ENCODE data around the gene SFT2D2.
"Not testable (repeated sequence)": the region's sequence is repeated elsewhere in the genome, so short reads cannot be mapped to it uniquely, and the experiment has no call there.

The SFT2D2 gene

DNA sequence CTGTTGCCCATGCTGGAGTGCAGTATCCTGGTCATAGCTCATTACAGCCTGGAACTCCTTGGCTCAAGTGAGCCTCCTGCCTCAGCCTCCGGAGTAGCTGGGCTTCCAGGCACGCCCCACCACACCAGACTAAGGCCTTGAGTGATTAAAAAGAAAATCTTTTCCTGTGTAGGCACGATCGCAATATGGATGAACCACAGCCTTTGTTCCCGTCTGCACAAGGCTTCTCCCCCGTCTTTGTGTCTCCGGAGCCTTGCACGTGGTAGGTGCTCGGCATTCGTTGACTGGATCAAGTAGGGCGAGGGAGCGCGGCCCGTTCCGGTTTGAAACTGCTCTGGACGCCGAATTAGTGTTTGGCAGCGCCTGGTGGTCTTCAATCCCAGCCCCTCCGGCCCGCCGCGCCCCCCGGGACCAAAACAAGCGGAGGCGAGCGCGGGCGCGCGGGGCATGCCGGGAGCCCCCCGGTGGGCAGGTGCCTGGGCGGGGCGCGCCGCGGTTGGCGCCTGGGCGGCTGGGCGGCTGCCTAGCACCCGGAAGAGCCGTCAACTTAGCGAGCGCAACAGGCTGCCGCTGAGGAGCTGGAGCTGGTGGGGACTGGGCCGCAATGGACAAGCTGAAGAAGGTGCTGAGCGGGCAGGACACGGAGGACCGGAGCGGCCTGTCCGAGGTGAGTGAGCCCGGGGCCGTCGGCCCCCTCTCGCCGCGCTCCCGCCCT is at the start of gene SFT2D2:
Gene SFT2D2 (plus strand): TSS at position 529 of the 715 bp plus-strand sequence. CDS start 76 bp downstream, at position 605.
- DNase-seq (ENCODE audit: low spot score), result peak; percentile 91

DNA sequence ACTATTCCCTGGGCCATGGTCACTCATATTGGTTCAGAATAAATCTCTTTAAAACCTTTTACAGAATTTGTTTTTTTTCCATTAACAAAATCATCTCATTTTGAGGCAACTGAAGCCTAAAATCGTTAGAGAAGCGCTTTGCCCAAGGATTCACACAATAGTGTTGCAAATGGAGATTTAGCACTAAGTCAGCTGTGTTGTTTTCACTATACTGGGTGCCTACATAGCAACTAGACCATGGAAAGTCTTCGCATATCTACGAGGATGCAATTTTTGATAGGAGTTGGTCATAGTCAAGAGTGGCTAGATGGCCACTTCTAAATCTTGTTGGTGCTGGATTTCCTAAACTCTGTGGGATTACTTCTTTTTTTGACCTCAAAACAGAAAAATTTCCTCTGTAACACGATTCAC is 47.6 kb upstream of the SFT2D2 start:
- no peak for DNase-seq (ENCODE audit: low spot score)

DNA sequence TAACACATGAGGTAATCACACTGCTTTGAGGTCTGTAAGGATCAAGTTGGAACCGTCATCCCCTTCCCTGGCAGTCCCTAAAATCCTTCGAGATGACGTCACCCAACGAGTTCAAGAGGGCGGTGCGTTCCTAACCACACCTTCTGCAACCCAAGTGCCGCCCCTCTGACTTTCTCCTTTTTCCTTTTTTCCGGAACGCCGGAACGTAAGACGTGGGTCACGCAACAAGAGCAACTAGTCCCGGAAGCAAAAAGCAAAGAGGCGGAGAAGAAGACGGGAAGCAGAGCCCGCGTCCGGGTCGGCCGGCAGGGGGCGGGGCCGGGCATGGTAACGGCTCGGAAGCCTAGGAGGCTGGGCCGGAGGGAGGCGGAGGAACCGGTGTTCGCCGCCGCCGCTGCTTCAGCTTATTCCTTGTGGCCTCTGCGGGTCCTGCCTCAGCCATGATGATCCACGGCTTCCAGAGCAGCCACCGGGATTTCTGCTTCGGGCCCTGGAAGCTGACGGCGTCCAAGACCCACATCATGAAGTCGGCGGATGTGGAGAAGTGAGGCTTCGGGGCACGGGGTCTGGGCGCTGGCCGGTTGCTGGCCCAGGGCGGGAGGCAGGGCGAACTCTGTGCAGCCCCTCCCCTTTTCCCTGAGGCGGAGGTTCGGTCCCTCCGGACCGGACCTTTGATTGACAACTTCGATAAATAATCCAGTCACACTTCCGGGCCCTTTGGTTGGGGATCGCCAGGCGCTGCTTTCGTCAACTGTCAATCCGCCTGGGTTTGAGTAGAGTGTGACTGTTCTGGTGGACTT is 47.0 kb upstream of the SFT2D2 start, which contains the start of gene TIPRL:
Gene TIPRL (plus strand): TSS at position 325 of the 800 bp plus-strand sequence. CDS start 116 bp downstream, at position 441.
- DNase-seq (ENCODE audit: low spot score), result peak; percentile 98

DNA sequence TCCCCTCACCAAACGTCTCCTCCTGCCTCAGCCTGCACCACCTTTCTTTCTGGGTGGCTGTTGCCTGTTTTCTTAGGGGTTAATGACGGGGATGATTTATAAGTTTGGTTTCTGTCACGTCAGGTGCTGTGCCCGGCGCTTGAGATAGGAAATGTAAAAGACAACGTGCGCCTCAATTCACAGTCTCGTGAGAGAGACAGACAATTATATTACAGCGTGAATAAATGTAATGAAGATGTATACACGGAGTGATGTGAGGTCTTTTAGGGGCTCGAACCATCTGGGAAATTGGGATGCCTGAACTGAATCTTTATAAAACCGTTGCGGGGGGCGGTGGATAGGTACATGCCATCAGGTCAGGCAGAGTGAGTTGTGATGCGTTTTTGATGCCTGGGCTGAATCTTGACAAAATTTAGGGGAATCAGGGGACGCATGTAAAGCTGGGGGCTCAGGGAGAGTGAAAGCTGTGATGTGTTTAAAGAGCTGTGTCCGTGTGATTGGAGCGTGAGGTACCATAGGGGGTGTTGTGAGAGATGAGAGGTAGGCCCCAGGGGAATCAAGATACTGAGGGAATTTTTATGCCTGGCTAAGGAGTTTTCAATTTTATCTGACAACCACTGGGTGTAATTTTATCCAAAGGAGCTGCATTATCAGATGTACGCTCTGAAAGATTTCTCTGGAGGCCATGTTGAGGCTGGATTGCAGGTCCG is 46.2 kb upstream of the SFT2D2 start:
- DNase-seq (ENCODE audit: low spot score), result peak; percentile 71

DNA sequence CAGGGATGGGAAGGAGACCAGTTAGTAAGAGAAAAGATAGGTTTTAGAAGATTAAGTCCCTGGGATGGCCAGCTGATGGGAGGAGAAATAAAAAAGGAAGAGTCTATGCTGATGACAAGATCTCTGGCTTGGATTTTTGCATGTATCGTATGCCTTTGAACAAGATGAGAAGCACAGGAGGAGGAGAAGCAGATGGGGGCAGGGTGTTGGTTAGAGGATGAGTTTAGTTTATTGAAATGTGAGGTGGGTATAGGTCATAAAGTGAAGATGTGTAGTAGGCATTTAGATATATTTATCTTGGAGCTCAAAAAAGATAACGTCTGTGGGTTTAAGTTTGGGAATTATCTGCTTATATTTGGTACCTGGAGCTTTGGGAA is 45.7 kb upstream of the SFT2D2 start:
- DNase-seq (ENCODE audit: low spot score), result peak; percentile 62

DNA sequence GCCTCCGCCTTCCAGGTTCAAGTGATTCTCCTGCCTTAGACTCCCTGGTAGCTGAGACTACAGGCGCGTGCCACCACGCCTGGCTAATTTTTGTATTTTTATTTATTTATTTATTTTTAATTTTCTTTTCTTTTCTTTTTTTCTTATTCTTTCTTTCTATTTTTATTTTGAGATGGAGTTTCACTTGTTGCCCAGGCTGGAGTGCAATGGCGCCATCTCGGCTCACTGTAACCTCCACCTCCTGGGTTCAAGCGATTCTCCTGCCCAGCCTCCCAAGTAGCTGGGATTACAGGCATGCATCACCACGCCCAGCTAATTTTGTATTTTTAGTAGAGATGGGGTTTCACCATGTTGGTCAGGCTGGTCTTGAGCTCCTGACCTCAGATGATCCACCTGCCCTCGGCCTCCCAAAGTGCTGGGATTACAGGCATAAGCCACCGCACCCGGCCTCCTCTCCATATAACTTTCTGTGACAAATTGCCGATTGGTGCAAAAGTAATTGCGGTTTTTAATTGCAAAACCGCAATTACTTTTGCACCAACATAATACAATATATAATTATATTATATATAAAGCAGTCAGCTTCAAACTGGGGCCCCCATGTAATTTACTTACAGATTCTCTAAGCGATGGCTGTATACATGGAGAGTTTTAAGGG is 44.6 kb upstream of the SFT2D2 start:
- not testable (repeated sequence) for DNase-seq (ENCODE audit: low spot score)

DNA sequence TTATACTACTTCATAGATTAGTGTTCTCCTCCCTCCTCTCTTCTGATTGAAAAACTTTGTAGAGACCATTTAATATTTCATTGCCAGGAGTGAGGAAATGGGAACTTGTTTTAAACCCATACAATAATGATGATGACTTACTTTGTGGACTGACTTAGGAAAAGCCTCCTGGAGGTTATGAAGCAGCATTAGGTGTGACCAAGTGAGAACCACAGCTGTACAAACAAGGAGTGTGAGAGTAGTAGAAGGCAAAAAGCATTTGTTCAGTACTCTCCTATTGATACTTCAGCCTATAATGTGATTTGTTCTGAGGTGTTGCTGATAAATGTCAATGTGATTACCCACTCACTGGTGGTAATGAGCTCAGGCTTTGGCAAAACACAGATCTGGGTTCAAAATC is 38.6 kb upstream of the SFT2D2 start:
- no peak for DNase-seq (ENCODE audit: low spot score)

DNA sequence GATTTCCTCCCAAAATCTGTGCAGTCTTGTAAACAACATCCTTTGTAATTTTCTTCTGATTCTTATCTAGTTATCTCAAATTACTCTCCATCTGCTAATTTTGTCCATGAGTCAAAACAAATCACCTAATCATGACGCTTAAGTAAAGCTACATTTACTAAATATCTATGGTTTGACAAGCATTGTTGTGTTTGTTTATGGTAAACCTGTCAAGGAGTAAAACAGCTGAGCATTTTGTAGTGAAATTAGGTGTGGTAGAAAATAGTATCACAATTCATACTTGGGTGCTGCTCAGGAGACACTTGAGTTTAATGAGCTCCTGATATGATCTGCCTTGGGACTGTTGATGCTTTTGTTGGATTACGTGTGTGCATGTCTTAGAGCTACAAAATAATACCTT is 35.4 kb upstream of the SFT2D2 start:
- DNase-seq (ENCODE audit: low spot score), result no peak

DNA sequence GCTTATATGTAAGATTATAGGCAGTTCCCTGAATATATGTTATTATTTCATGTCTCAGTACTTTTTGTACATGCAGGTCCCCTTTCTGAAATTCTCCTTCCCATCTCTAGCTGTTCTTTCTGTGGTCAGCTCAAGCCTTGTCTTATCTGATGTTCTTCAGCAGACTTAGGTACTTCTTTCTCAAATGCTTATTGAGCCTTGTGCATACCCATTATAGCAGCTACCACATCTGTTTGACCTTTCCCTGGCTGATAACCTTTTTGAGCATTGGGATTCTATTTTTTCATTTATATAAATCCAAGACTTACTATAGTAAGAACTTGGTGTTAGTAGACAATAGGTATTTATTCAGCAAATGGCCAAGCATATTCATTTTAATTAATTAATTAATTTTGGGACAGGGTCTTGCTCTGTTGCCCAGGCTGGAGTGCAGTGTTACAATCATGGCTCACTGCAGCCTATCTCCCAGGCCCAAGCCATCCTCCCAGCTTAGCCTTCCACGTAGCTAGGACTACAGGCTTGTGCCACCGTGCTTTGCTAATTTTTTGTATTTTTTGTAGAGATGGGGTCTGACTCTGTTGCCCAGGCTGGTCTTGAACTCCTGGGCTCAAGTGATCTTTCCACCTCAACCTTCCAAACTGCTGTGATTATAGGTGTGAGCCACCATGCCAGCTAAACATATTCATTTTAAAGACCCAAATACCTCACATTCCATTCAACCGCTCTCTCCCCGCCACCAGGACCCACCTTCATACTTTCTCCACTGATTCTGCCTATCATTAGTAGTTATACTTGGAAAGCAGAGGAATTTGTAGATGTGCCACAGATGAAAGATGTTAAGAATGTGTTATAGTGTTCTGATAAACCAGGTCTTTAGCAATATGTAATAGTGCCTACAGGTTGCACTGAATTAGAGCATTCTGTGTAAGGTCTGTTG is 30.3 kb upstream of the SFT2D2 start:
- no peak for DNase-seq (ENCODE audit: low spot score)

DNA sequence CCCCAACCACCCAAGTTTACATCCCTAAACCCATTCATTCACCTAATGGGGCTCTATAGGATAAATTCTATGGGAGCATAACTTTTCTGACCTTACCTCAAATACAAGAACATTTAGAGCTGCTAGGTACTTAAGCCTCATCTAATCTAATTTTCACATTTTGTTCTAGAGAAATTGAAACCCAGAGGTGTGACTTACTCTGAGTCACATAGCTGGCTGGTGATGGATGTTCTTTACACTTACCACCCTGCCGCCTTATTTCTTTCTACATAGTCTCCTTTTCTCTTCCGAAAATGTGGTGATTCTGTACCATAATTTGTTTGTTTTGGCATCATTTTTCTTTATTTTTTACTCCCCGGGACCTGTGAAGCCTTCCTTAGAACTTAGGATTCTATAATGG is 26.7 kb upstream of the SFT2D2 start:
- DNase-seq (ENCODE audit: low spot score), result no peak

DNA sequence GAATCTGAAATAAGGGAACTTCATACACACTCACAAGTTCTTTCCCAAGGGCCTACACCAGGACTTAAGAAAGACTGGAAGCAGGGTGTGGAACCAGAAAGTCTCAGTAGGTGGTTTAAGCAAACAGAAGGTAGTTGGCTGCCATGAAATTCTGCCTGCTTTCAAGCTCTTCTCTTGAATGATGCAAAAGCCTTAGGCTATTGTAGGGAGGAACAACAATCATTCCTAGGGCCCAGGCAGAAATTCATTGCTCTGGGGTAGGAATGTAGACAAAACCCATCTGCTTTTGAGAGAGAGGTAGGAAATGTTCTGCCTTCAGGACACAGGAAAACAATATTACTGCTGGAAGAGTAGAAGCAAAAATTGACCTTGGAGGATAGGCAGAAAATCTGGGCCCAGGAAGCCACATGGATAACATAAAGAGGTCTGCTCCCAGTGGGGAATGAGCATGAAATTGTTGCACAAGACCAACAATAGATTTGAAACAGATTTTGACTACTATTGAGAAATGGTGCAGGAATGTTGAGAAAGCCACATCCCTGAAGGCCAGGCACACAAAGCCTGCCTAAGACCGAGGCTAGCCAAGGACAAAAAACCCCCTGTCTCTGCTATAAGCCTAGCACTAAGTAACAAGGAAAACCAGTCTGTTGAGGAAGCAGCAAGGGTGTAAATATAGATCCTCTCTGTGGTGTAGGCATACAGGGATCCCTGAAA is 22.7 kb upstream of the SFT2D2 start:
- DNase-seq (ENCODE audit: low spot score), result no peak

DNA sequence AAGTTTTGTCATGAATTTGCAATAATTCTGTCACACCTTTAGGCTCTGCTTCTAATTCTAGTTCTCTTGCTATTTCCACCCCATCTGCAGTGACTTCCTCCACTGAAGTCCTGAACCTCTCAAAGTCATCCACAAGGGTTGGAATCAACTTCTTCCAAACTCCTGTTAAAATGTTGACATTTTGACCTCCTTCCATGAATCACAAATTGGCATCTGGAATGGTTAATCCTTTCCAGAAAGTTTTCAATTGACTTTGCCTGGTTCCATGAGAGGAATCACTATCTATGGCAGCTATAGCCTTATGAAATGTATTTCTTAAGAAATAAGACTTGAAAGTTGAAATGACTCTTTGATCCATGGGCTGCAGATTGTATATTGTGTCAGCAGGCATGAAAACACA is 19.7 kb upstream of the SFT2D2 start:
- DNase-seq (ENCODE audit: low spot score), result no peak

DNA sequence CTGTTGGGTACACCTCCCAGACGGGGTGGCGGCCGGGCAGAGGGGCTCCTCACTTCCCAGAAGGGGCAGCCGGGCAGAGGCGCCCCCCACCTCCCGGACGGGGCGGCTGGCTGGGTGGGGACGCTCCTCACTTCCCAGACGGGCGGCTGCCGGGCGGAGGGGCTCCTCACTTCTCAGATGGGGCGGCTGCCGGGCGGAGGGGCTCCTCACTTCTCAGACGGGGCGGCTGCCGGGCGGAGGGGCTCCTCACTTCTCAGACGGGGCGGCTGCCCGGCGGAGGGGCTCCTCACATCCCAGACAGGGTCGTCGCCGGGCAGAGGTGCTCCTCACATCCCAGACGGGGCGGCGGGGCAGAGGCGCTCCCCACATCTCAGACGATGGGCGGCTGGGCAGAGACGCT is 18.1 kb upstream of the SFT2D2 start:
- not testable (repeated sequence) for DNase-seq (ENCODE audit: low spot score)

DNA sequence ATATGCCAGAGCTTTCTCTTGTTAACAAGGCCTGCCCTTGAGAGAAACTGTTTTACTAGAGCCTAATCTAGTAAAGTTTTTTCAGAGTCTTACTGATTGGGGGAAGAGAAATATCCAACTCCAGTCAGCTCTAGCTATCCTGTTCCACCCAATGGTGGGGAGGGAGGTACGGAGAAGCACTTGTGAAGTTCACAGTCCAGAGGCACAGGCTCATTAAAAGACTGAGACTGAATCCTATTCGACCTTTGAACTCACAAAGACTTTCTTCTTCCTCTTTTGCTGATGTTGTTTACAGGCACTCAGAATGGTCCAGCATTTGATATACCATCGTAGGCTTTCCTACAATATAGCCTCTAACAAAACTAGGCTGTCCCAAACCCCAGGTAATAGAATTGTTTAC is 15.5 kb upstream of the SFT2D2 start:
- no peak for DNase-seq (ENCODE audit: low spot score)

DNA sequence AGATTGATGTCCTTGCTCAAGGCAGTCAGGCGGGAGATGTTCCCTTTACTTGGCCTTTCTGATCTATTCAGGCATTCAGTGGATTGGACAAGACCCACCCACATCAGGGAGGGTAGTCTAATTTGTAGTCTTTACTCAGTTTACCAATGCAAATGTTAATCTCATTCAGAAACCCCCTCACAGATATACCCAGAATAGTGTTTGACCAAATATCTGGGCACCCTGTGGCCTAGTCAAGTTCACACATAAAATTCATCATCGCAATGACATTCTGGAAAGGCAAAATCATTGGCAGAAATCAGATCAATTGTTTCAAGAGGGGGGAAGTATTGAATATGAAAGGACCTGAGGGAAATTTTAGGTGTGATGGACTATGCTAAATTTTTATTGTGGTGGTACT is 12.5 kb upstream of the SFT2D2 start:
- DNase-seq (ENCODE audit: low spot score), result no peak

DNA sequence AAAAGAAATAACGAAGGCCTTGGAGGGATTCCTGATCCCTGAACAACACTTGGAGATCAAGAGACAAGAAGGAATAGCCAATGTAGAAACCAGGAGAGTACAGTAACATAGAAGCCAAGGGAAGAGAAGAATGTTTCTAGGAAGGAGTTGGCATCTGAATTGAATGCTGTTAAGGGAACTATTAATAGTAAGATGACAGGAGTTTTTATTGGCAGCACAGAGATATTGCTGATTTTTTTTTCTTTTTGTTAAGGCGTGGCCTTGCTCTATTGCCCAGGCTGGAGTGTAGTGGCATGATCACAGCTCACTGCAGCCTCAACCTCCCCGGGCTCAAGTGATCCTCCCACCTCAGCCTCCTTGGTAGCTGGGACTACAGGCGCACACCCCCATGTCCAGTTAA is 9.6 kb upstream of the SFT2D2 start:
- no peak for DNase-seq (ENCODE audit: low spot score)

DNA sequence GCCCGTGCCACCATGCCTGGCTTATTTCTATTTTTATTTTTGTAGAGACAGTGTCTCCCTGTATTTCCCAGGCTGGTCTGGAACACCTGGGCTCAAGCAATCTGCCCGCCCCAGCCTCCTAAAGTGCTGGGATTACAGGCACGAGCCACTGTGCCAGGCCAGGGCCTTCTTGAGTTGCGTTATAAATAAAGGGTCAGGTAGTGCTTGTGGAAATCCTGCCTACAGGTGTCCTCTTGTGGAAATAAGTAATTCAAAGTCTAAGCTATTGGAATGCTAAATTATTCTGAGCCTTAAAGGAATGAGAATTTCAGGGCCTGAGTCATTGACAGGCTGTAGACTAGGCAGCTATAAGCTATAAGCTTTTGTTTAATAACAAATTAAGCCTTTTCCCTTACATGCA is 8.1 kb upstream of the SFT2D2 start:
- DNase-seq (ENCODE audit: low spot score), result no peak

DNA sequence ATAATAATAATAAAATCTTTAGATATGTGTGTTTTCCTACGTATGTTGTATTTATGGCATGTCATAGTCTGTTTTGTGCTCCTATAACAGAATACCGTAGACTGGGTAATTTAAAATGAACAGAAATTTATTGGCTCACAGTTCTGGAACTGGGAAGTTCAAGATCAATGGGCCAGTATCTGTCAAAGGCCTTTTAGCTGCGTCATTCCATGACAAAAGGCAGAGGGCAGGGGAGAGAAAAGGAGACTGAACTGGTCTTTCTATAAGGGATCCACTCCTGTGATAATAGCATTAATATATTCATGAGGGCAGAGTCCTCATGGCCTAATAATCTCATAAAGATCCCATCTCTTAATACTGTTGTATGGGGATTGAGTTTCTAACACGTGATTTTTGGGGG is 7.1 kb upstream of the SFT2D2 start:
- no peak for DNase-seq (ENCODE audit: low spot score)

DNA sequence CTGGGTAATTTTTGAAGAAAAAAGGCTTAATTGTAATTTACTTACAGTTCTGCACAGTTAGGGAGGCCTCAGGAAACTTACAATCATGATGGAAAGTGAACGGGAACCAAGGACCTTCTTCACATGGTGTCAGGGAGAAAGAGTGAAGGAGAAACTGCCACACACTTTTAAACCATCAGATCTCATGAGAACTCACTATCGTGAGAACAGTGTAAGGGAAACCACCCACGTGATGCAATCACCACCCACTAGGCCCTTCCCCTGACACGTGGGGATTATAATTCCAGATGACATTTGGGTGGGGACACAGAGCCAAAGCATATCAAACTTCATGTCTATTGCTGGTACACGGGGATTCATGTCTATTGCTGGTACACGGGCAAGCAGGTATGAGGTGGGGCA is 5.3 kb upstream of the SFT2D2 start:
- no peak for DNase-seq (ENCODE audit: low spot score)

DNA sequence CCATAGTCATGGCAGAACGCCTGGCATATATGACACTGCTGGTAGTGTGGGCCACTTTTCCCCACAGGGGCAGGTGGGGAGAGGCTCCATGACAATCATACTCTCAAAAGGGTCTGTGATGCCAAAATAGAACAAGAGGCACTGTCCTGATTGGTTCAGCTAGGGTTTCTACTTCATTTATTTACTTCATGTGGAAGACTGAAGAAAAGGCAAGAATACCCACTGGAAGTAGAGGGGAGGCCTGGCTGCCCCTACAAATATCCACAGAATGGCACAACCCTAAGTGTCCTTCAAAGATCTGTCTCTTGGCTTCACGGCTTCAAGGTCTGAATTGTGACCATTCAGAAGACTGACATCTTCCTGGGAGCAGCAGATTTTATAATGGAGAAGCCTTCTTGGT is 4.5 kb upstream of the SFT2D2 start:
- DNase-seq (ENCODE audit: low spot score), result no peak

DNA sequence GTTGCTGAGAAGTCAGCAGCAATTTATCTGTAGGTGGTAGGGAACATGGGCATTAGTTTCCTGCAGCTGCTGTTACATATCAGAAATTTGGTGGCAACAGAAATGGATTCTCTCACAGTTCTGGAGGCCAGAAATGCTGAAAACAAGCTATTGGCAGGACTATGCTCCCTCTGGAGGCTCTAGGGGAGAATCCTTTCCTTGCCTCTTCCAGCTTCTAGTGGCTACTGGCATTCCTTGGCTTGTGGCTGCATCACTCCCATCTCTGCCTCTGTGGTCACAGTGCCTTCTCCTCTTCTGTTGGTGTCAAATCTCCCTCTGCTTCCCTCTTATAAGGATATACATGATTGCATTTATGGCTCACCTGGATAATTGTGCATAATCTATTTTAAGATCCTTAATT is 2.5 kb upstream of the SFT2D2 start:
- no peak for DNase-seq (ENCODE audit: low spot score)

Data from NAMALWA (cell line).